Activated CD4-positive, alpha-beta memory T cell treated with anti-CD3 and anti-CD28 coated beads, Interleukin-2, amount 10 ng/mL, durations not matched to agents 7 days and 5 days (primary cell): ENCODE results near the gene LACRT. TPM values are rescaled to one million over a fixed set of nuclear protein-coding genes. Genes with fewer than 3 reads are reported as not detected.

Experiments used
- CTCF ChIA-PET: fragments of 350-600 bp; sonication (Branson Sonifier 250); formaldehyde crosslinking; loops from one replicate; lab custom pipeline; 2021; ENCODE audit warnings: antibody characterized with exemption, inconsistent platforms; lab: Charles Lee
- POLR2A ChIA-PET: fragments of 350-600 bp; sonication (Branson Sonifier 250); formaldehyde crosslinking; loops from one replicate; lab custom pipeline; 2021; ENCODE audit warnings: antibody characterized with exemption; lab: Charles Lee
- DNase-seq: peaks from one replicate; pipeline ENCODE4 v3.0.0-alpha.2; 2020
- H3K27ac Mint-ChIP-seq: one replicate; pipeline ENCODE4 v1.8.0; 2021; ENCODE audit warnings: mild to moderate bottlenecking, mixed read lengths
- H3K27me3 Mint-ChIP-seq: one replicate; pipeline ENCODE4 v1.8.0; 2021; ENCODE audit warnings: mixed read lengths
- H3K36me3 Mint-ChIP-seq: one replicate; pipeline ENCODE4 v1.8.0; 2021; ENCODE audit warnings: low read depth, mixed read lengths
- H3K4me1 Mint-ChIP-seq: one replicate; pipeline ENCODE4 v1.8.0; 2021; ENCODE audit warnings: mixed read lengths
- H3K4me3 Mint-ChIP-seq: one replicate; pipeline ENCODE4 v1.8.0; 2021; ENCODE audit warnings: mild to moderate bottlenecking, mixed read lengths
- H3K9me3 Mint-ChIP-seq: one replicate; pipeline ENCODE4 v1.8.0; 2021; ENCODE audit warnings: mixed read lengths
- total RNA-seq, 2 experiments: library from RNA; stranded (reverse); gene quantifications; one replicate each; pipeline ENCODE4 v1.2.3, GENCODE V29; 2021

Gene LACRT
- total RNA-seq, 2 experiments from 2014 or later: not detected

GRCh38 chr12:54590978-54591591, 43.6 kb downstream of the LACRT start:
- Mint-ChIP-seq H3K27me3 (peaks cover 51% of the 10 kb centered on the region), H3K4me3 (no peak overlapping the region), H3K9me3 (no peaks in the 10 kb centered on the region), H3K4me1 (peaks cover 4% of the 10 kb centered on the region), H3K36me3 (no peaks in the 10 kb centered on the region), H3K27ac (no peak overlapping the region)
- ChIA-PET POLR2A (no interaction called here), CTCF (interaction anchor here (0.6 kb wide), 1 partner anchor 17 kb away, joined by 4 read pairs; no protein-coding TSS in a partner anchor)
- DNase-seq: no peak

GRCh38 chr12:54589964-54590363, 44.7 kb downstream of the LACRT start:
- Mint-ChIP-seq H3K4me1 (peaks cover 4% of the 10 kb centered on the region), H3K36me3 (no peaks in the 10 kb centered on the region), H3K9me3 (no peaks in the 10 kb centered on the region), H3K4me3 (no peak overlapping the region), H3K27ac (no peak overlapping the region), H3K27me3 (peaks cover 62% of the 10 kb centered on the region)
- DNase-seq: no peak
- ChIA-PET POLR2A (no interaction called here), CTCF (interaction anchor here (0.6 to 0.7 kb wide), 2 partner anchors 10 to 15 kb away, joined by 3 to 4 read pairs; no protein-coding TSS in a partner anchor)

- ChIA-PET POLR2A (no interaction called here), CTCF (interaction anchor here (1.0 kb wide), 1 partner anchor 9 kb away, joined by 4 read pairs; no protein-coding TSS in a partner anchor)
- Mint-ChIP-seq H3K9me3 (no peaks in the 10 kb centered on the region), H3K4me1 (peaks cover 4% of the 10 kb centered on the region), H3K36me3 (no peaks in the 10 kb centered on the region), H3K27me3 (peaks cover 73% of the 10 kb centered on the region), H3K27ac (no peak overlapping the region), H3K4me3 (peak overlapping the region; percentile 10)
- no peak for DNase-seq
These were observed 45.8 kb downstream of the LACRT start for GRCh38 chr12:54588890-54589267.

- no peak within 1 kb of the TSS for H3K27ac Mint-ChIP-seq
- no peak for DNase-seq
- H3K4me1 Mint-ChIP-seq: peaks cover 4% of the 10 kb centered on the region
- H3K36me3 Mint-ChIP-seq: no peaks in the 10 kb centered on the region
- peaks cover 75% of the 10 kb centered on the region for H3K27me3 Mint-ChIP-seq
- CTCF ChIA-PET: interaction anchor here (1.0 kb wide), 2 partner anchors 8 kb away, joined by 4 to 6 read pairs; no protein-coding TSS in a partner anchor
- POLR2A ChIA-PET: no interaction called here
- peak within 1 kb of the TSS; percentile 10 for H3K4me3 Mint-ChIP-seq
- H3K9me3 Mint-ChIP-seq: no peaks in the 10 kb centered on the region
These were observed 46.4 kb downstream of the LACRT start, which contains the start of gene PPP1R1A for GRCh38 chr12:54588110-54588889. TSS of gene PPP1R1A (minus strand) at chr12:54588659. CDS start at chr12:54588488, 171 bp downstream.

- H3K4me3 Mint-ChIP-seq: no peak overlapping the region
These were observed 47.3 kb downstream of the LACRT start for GRCh38 chr12:54587315-54587873.

GRCh38 chr12:54586620-54587019, 48.1 kb downstream of the LACRT start:
- ChIA-PET CTCF (interaction anchor here (1.2 kb wide), 1 partner anchor 10 kb away, joined by 4 read pairs; no protein-coding TSS in a partner anchor), POLR2A (interaction anchor here (0.7 to 0.9 kb wide), 2 partner anchors 29 to 36 kb away, joined by 3 read pairs; no protein-coding TSS in a partner anchor)
- DNase-seq: no peak
- Mint-ChIP-seq H3K36me3 (no peaks in the 10 kb centered on the region), H3K9me3 (no peaks in the 10 kb centered on the region), H3K4me1 (peaks cover 4% of the 10 kb centered on the region), H3K27me3 (peaks cover 73% of the 10 kb centered on the region), H3K27ac (no peak overlapping the region), H3K4me3 (no peak overlapping the region)

More at GRCh38 chr12:54587315-54587873, 47.3 kb downstream of the LACRT start:
- no peak for DNase-seq
- ChIA-PET CTCF (interaction anchor here (1.0 kb wide), 1 partner anchor 9 kb away, joined by 6 read pairs; no protein-coding TSS in a partner anchor), POLR2A (interaction anchor here (0.8 to 0.9 kb wide), 2 partner anchors 37 to 39 kb away, joined by 3 read pairs; no protein-coding TSS in a partner anchor)
- Mint-ChIP-seq H3K27me3 (peaks cover 76% of the 10 kb centered on the region), H3K36me3 (no peaks in the 10 kb centered on the region), H3K4me1 (peaks cover 4% of the 10 kb centered on the region), H3K27ac (no peak overlapping the region), H3K9me3 (no peaks in the 10 kb centered on the region)

- CTCF ChIA-PET: interaction anchor here (1.4 kb wide), 1 partner anchor 7 kb away, joined by 3 read pairs; no protein-coding TSS in a partner anchor
- Mint-ChIP-seq H3K4me3 (no peak overlapping the region), H3K4me1 (peaks cover 4% of the 10 kb centered on the region), H3K9me3 (no peaks in the 10 kb centered on the region), H3K27ac (no peak overlapping the region), H3K36me3 (no peaks in the 10 kb centered on the region), H3K27me3 (peaks cover 60% of the 10 kb centered on the region)
- no peak for DNase-seq
- POLR2A ChIA-PET: no interaction called here
These were observed 49.5 kb downstream of the LACRT start for GRCh38 chr12:54585243-54585642.

- Mint-ChIP-seq H3K36me3 (no peaks in the 10 kb centered on the region), H3K4me3 (no peak overlapping the region), H3K27me3 (peaks cover 48% of the 10 kb centered on the region), H3K9me3 (no peaks in the 10 kb centered on the region), H3K27ac (no peak overlapping the region), H3K4me1 (peaks cover 3% of the 10 kb centered on the region)
- ChIA-PET CTCF (interaction anchor here (0.8 to 1.4 kb wide), 3 partner anchors 8 to 14 kb away, joined by 3 to 4 read pairs (median 3); no protein-coding TSS in a partner anchor), POLR2A (no interaction called here)
- DNase-seq: no peak
These were observed 50.6 kb downstream of the LACRT start for GRCh38 chr12:54584128-54584527.

GRCh38 chr12:54583726-54584125, 51.0 kb downstream of the LACRT start:
- Mint-ChIP-seq H3K4me1 (peaks cover under 1% of the 10 kb centered on the region), H3K4me3 (no peak overlapping the region), H3K36me3 (no peaks in the 10 kb centered on the region), H3K27me3 (peaks cover 44% of the 10 kb centered on the region), H3K27ac (no peak overlapping the region), H3K9me3 (no peaks in the 10 kb centered on the region)
- ChIA-PET POLR2A (no interaction called here), CTCF (interaction anchor here (0.8 to 1.4 kb wide), 3 partner anchors 9 to 15 kb away, joined by 3 to 4 read pairs (median 3); no protein-coding TSS in a partner anchor)
- DNase-seq: no peak

GRCh38 chr12:54581412-54581811, 53.3 kb downstream of the LACRT start:
- Mint-ChIP-seq H3K4me3 (no peak overlapping the region), H3K36me3 (peaks cover 5% of the 10 kb centered on the region), H3K9me3 (no peaks in the 10 kb centered on the region), H3K27me3 (peaks cover 26% of the 10 kb centered on the region), H3K4me1 (no peaks in the 10 kb centered on the region), H3K27ac (no peak overlapping the region)
- ChIA-PET CTCF (interaction anchor here (2.7 kb wide), 1 partner anchor 16 kb away, joined by 21 read pairs; no protein-coding TSS in a partner anchor), POLR2A (interaction anchor here (1.3 kb wide), 1 partner anchor 20 kb away, joined by 3 read pairs; no protein-coding TSS in a partner anchor)
- no peak for DNase-seq
